ENCODE data around the gene SLC45A2. TPM values are rescaled to one million over a fixed set of nuclear protein-coding genes. Genes with fewer than 3 reads are reported as not detected.

The SLC45A2 gene
- total and polyA plus RNA-seq, 8 donors = 0.08 to 0.26 (median 0.19) TPM; not detected in 4

- no peak for TF ChIP-seq CTCF (IDR thresholded peaks at IDR 0.05)
- Histone ChIP-seq H3K4me3 (no peak overlapping the region), H3K9me3 (no peaks in the 10 kb centered on the region), H3K27me3 (peaks cover 0 to 23% (median 7%) of the 10 kb centered on the region in 4 donors), H3K36me3 (no peaks in the 10 kb centered on the region), H3K4me1 (no peaks in the 10 kb centered on the region), H3K27ac (no peak overlapping the region)
- DNase-seq = peak in 1 of 6 donors; percentile 43
- 20 to 26% methylated on average over 15 of the region's 15 CpGs for WGBS, 2 donors
- intact Hi-C loops (cut with DNase I) = loop anchor here in 2 of 3 donors (10.0 kb wide), 2 partner anchors 464 to 504 kb away; no protein-coding TSS in a partner anchor
- FAIRE-seq = no peak
- ATAC-seq = no peak
These were observed 45.6 kb downstream of the SLC45A2 start for GRCh38 chr5:33938881-33939280.

GRCh38 chr5:33938507-33938796 lies 46.0 kb downstream of the SLC45A2 start:
- DNase-seq (no peak), ATAC-seq (no peak), FAIRE-seq (no peak)
- TF ChIP-seq CTCF (IDR thresholded peaks at IDR 0.05) = no peak
- no peaks in the 10 kb centered on the region for H3K9me3 ChIP-seq
- peaks cover 0 to 23% (median 7%) of the 10 kb centered on the region in 4 donors for H3K27me3 ChIP-seq
- 29 to 30% methylated on average over 14 of the region's 14 CpGs for WGBS, 2 donors
- H3K27ac ChIP-seq = no peak overlapping the region
- no peaks in the 10 kb centered on the region for H3K4me1 ChIP-seq
- intact Hi-C loops (cut with DNase I) = loop anchor here in 2 of 3 donors (10.0 kb wide), 2 partner anchors 464 to 504 kb away; no protein-coding TSS in a partner anchor
- no peaks in the 10 kb centered on the region for H3K36me3 ChIP-seq
- H3K4me3 ChIP-seq = no peak overlapping the region

- no peaks in the 10 kb centered on the region for H3K4me1 ChIP-seq
- WGBS, 2 donors = 23 to 28% methylated on average over 54 of the region's 54 CpGs
- no peaks in the 10 kb centered on the region for H3K36me3 ChIP-seq
- no peak overlapping the region for H3K27ac ChIP-seq
- no peak for ATAC-seq
- TF ChIP-seq CTCF (IDR thresholded peaks at IDR 0.05) = no peak
- H3K9me3 ChIP-seq = no peaks in the 10 kb centered on the region
- H3K4me3 ChIP-seq = no peak overlapping the region
- peaks cover 0 to 23% (median 7%) of the 10 kb centered on the region in 4 donors for H3K27me3 ChIP-seq
- no peak for FAIRE-seq
- peak in 2 of 6 donors; percentile 51 to 56 for DNase-seq
- intact Hi-C loops (cut with DNase I) = loop anchor here in 2 of 3 donors (10.0 kb wide), 2 partner anchors 463 to 503 kb away; no protein-coding TSS in a partner anchor
These were observed 46.6 kb downstream of the SLC45A2 start for GRCh38 chr5:33937707-33938506.

GRCh38 chr5:33937017-33937706 lies 47.3 kb downstream of the SLC45A2 start:
- peaks cover 0 to 23% (median 7%) of the 10 kb centered on the region in 4 donors for H3K27me3 ChIP-seq
- no peak for FAIRE-seq
- peak overlapping the region in 2 of 4 donors; percentile 16 to 41 for H3K4me3 ChIP-seq
- no peak for ATAC-seq
- no peak for TF ChIP-seq CTCF (IDR thresholded peaks at IDR 0.05)
- H3K36me3 ChIP-seq = no peaks in the 10 kb centered on the region
- WGBS, 2 donors = 28 to 38% methylated on average over 54 of the region's 54 CpGs
- no peak overlapping the region for H3K27ac ChIP-seq
- H3K4me1 ChIP-seq = no peaks in the 10 kb centered on the region
- H3K9me3 ChIP-seq = no peaks in the 10 kb centered on the region
- DNase-seq = peak in 2 of 6 donors; percentile 54 to 55
- intact Hi-C loops (cut with DNase I) = loop anchor here in 2 of 3 donors (10.0 kb wide), 2 partner anchors 462 to 502 kb away; no protein-coding TSS in a partner anchor
